NCI-H128 (cell line): ENCODE results near the gene NES.
"Not testable (repeated sequence)": the region's sequence is repeated elsewhere in the genome, so short reads cannot be mapped to it uniquely, and the experiment has no call there.

Experiments used
- DNase-seq: peaks from one replicate; lab custom pipeline; 2025; ENCODE audit not compliant: unreplicated experiment; lab: John Stamatoyannopoulos, UW

NES gene

DNA sequence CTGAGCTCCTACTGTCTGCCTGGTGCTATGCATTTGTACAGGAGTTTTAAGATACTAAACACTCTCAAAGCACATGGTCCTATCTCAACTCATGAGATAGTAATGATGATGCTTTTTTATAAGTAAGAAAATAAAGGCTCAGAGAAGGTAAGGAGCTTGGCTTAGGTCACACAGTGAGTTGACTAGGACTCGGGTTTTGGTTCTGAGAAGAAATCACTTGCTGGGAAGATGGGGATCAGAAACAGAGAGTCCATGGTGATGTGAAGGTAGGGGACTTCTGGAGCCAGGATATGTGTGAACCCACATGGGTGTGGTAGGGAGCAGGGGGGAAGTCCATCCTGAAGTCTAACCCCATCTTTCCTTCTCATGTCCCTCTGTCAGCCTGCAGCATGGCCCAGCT, 31.5 kb downstream of the NES start:
- no peak for DNase-seq

DNA sequence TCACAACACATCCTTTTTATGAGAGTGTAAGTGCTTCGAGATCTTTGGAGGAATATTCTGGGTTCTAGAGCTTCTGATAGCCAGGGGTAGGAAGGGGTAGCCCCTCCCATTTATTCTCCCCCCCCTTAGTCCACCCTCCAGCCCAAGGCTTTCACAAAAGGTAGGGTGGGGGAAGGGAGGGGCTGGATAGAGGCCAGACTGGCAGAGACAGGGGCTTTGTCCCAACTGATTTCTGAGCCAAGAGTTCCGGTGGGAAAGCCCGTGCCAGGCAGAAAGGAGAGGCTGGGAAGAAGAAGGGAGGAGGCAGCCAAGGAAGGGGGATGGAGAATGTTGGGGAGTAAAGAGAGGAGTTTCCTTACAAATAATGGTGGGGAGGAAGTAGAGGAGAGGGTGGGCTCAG, 32.2 kb downstream of the NES start:
- DNase-seq = no peak

DNA sequence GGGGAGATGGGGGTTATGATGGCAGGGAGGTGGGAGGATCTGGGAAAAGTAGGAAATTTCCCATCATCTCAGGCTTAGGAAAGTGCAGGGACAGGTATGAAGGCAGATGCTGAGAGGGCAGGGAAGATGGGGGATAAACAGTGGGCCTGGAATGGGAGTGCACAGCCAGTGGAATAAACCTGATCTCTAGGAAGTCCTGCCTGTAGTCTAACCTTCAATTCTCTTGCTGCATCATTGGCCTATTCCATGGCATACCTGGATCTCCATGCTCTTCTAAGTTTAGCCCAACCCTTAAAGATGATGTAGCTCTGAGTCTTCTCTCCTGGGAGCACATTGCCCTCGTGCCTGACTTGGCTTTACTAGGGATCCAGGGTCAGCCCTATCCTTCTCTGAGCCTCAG, 32.6 kb downstream of the NES start:
- no peak for DNase-seq

DNA sequence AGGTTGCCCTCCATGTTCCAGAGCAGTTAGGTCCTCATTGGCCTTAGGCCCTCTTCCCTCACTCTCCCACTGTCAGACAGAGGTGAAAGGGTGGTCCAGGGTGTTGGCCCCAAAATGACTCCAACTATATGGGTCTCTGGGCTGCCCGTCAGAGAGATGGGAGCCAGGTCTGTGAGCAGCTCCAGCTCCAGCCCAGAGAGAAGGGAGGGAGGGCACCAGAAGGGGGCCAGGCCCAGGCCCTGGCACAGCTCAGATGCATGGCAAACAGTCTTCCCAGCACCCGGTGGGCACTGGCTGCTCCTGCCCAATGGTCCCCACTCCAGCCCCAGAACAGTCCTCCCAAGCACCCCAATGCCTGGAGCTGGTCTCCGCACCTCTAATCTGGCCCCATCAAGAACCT, 33.1 kb downstream of the NES start:
- DNase-seq = no peak

DNA sequence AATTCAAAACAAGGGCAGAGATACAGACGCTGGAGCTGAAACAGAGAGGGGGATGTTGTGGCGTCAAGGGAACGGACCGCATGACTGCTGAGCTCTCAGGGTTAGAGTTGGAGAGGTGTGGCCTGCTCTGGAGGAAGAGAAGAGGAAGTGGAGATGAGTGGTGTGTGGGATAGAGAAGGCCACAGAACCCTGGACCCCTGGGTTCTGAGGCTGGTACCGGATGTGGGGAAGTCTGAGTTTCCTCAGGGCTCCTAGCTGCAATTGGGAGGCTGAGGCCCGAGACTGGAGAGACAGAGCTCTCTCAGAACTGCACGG, 33.5 kb downstream of the NES start:
- no peak for DNase-seq

DNA sequence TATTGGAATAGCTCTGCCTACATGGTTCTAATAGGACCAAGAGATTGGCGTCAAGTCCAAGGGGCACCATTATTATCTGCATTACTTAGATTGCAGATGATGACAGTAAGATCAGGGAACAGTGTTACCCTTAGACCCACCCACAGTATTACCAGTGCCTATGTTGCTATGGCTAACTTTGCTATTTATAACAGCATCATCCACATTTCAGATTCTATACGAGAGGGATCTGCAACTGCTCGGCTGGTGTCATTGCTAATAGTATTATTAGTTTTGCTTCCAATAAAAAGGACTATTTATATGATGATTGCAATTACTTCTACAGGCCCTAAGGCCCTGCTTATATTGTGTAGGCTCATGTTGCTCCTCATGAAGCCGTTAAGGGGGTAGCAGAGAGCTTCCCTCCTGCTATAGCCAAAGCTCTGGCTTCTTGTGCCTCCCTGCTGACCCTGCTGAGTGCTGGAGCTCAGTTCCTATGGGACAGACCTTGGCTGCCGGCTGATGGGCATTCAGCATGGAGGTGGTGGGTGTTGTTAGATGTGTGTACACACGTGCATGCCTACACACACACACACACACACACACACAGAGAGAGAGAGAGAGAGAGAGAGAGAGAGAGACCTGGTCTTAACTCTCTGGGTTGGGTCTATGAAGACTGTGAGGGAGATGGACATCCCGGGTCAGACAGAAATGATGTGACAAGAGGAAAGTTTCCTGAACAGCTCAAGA, 34.0 kb downstream of the NES start:
- DNase-seq = no peak

DNA sequence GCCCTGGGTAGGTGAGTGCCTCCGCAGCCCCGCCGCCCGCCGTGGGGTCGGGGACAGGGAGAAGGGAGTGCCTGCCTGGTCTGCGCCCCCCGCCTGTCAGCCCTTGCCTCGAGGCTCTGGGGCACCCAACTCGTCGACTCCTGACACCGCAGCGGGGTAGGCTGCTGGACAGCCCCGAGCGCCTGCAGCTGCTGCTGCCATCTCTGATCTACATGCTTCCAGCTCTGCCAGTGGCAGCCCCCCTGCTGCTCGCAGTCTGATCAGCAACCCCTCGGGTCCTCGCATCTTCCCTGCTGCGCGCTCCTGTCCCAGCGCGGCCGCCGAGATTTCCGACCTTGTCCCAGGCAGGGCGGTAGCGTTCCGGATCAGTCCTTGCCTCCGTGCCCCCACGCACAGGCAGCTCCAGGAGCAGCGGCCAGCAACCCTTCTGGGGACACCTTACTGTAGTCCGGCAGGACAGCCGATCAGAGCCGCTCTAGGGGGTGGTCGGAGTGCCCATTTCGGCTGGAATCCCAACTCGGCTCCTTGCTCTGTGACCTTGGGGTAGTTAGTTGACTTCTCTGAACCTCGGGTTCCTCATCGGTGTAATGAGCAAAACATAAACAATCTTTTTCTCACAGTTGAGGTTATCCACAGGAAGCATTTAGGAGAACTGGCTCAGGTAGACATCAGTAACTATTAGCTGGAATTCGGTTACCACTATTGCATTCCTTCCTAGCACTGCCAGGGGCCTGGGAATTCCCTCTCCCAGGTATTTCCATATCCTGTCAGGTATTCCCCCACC, 34.8 kb downstream of the NES start:
- no peak for DNase-seq

DNA sequence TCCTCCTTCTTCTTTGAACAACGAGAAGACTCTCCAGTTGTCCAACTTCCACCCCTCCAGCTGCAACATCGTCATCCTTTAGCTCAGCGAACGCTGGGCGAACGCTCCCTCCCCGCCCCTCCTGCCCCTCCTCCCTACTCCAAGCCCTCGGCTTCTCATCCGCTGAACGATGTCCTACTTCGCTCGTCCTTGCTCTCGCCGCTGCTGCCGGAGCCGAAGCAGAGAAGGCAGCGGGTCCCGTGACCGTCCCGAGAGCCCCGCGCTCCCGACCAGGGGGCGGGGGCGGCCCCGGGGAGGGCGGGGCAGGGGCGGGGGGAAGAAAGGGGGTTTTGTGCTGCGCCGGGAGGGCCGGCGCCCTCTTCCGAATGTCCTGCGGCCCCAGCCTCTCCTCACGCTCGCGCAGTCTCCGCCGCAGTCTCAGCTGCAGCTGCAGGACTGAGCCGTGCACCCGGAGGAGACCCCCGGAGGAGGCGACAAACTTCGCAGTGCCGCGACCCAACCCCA, 35.4 kb downstream of the NES start, which contains the start of gene BCAN:
Gene BCAN, plus strand, starts transcription at position 357 of the 504 bp plus-strand sequence. CDS start 3,938 bp downstream, outside the sequence.
- DNase-seq = no peak

DNA sequence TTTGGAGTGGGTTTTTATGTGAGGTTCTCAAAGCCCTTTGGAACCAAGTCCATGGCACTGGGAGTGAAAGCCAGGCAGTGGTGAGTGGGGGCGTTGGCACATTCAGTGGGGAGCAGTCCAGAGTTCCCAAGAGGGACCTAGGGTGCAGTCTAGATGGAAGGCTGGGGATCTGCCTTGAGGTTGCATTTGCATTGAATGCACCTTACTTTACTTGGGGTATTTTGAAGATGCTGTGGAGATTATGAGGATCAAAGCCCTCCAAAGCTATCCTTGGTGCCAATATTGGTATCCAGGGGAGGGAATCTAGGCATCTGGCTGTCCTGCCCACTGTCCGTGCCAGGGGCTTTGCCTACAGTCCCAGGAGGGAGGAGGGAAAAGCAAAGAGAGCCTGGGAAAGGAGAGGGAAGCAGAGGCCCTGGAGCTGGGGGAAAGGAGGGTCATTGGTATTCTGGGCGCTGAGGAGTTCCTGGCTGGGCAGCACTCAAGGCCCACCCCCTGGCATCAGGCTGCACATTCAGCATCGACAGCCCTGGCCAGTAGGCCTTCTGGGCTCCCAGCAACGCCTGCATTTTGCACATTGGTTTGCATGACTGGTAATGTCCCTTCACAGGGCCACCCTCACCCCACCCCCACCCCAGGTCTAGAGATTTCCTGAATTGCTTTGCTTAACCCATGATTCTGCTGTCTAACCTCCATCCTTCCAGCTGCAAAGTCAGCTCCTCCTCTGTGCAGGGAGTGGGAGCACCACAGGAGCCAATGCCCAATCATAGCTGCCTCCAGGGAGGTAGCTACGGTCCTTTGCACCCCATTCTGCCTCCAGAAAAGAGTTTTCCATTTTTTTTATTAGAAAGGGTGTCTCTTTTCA, 36.1 kb downstream of the NES start:
- no peak for DNase-seq

DNA sequence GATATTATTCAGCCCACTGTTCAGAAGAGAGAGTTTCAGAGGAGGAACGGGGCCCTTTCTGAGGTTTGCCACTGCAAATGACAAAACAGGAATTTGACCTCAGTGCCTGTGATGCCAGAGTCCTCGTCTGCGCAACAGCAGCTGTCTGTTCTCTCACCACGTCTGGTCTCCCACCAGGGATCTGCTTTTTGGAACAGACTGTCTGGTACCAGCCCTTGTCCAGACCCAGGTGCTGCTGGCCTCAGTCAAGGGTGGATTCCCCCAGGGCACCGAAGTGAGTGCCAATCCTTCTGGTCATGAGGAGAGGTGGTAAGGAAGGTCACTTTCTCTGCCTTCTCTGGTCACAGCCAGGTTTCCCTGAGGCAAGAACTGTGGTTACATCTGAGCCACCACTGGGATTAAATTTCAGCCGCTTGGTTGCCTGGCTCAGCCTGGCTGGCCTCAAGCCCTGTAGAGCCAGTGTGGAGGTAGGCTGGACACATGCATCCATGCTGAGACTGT, 37.6 kb downstream of the NES start:
- no peak for DNase-seq

DNA sequence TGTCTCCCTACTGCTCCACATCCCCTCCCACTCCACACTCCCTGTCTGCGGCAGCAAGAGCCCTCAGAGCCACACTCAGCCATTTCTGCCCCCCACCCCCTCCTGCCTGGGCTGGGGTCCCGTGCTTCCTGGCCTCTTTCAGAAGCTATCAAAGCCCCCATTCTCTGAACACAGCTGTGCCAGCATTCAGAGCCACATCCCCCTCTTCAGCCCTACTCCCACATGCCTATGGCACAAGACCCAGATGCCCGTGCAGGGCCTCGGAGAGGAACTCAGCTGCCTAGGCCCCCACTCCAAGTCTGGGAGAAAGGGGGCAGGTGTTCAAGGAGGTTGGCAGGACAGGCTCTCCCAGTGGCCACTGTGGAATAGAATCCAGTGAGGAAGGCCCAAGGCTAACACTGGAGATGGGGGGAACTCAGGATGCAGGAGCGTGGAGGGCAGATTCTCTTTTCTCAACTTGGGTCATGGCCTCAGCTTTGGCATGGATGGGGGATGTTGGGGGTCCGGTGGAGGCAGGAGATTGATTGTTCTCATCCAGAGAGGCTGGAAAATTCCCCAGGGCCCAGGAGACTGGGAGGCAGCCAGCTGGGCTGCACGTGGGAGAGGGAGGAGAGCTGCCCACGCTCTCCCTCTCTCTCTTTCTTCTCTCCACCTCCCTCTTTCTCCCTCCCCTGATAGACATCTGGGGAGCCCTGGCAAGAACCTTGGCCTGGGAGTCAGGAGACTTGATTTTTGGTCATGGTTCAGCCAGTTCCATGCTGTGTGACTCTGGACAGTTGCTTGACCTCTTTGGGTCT, 38.8 kb downstream of the NES start:
- DNase-seq = no peak

DNA sequence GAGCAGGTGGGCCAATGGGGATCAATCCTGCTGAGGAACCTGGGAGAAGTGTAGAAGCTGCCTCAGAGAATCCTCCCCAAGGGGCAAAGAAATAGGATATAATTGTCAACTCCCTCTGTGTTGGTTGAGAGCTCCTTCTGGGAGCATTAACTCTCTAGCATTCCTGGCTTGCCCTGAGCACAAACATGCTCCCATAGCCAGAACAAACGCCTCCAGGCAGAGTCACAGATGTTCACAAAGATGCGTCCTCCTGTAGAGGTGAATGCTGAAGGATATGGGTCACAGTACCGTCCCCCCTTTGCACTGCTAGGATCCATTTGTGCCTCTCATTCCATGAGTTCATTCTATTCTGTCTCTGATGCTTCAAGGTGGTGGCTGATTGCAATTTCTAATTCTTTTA, 44.9 kb downstream of the NES start:
- DNase-seq = no peak

DNA sequence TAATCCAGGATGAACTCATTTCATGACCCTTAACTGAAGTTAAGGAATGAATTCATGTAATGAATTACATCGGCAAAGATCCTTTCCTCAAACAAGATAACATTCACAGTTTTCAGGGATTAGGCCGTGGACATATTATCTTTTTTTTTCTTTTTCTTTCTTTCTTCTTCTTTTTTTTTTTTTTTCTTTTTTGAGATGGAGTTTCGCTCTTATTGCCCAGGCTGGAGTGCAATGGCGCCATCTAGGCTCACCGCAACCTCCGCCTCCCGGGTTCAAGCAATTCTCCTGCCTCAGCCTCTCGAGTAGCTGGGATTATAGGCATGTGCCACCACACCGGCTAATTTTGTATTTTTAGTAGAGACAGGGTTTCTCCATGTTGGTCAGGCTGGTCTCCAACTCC, 46.1 kb downstream of the NES start:
- not testable (repeated sequence) for DNase-seq

DNA sequence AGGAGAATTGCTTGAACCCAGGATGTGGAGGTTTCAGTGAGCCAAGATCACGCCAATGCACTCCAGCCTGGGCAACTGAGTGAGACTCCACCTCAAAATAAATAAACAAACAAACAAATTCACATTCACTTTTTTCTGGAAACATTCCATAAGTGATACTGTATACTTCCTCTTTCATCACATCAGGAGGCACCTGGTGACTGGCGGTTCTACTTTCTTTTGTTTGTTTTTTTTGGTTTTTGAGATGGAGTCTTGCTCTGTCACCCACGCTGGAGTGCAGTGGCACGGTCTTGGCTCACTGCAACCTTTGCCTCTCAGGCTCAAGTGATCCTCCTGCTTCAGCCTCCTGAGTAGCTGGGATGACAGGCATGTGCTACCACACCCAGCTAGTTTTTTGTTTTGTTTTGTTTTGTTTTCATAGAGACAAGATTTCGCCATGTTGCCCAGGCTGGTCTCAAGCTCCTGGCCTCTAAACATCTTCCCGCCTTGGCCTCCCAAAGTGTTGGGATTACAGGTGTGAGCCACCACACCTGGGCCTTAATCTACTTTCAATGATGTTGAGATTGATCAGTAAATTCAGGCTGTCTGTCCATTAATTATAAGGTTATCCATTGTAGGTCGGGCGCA, 47.3 kb downstream of the NES start:
- DNase-seq = no peak

DNA sequence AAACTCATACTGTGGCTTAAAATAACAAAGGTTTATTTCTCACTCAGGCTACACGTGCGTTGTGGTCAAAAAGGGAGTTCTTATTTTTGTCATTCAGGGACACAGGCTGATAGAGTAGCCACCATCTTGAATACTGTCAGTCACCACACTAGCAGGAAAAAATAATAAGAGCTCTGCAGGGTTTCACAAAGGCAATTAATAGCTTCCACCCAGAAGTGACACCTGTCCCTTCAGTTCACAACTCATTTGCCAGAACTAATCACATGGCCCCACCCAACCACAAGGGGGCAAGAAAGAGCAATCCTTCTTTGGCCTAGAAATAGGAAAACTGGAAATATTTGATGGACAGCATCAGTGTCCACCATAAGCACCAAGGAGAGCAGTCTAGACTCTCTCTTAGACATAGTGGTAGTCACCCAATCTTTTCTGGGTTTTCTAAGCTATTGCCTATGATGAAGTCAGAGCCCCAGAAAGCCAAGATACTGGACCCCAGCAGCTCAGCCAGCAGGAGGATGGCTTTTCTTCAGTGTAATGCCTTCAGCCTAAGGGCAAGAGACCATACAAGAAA, 49.8 kb downstream of the NES start:
- peak; percentile 23 for DNase-seq

DNA sequence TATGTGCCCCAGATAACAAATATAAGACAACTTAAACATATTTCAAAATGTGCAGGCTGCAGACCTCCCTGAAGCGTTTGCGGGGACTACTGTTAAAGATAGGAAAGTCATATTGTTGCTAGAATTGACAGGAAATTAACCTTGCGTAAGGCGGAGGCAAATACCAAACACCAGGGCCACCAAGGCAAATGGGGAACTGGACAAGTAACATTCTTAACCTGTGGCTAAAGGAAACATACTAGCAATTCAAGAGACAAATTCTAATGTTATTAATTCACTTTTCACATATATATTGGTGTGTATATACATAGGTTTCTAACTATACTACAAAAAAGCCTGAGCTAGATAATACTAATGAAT, 51.1 kb downstream of the NES start:
- no peak for DNase-seq

DNA sequence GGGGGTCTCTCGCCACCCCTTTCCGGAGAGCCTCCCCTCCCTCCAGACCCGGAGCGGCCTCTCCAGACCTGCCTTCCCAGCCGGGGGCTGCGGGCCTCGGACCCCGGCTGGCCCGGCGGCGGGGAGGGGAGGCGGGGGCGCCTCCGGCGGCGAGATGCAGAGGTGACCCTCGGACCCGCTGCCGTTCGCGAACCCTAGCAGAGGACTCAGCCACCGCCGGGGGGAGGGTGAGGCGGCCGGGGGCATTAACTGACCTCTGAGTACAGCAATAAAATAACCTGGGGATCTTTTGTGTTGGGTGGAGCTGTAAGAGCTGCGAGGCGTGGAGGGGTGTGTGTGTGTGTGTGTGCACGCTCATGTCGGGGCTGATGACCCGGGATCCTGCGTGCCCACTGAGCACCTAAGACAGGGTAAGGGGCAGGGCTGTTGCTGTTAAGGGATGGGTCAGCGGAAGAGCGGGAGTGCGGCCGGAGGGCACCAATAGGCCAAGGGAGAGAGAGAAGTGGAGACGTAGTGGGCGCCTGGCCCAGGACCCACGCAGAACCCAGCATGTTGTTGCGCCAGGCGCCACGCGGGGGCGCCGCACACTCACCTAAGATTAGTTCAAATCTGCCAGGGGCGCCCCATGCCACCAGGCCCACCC, 51.6 kb downstream of the NES start:
- peak; percentile 63 for DNase-seq

DNA sequence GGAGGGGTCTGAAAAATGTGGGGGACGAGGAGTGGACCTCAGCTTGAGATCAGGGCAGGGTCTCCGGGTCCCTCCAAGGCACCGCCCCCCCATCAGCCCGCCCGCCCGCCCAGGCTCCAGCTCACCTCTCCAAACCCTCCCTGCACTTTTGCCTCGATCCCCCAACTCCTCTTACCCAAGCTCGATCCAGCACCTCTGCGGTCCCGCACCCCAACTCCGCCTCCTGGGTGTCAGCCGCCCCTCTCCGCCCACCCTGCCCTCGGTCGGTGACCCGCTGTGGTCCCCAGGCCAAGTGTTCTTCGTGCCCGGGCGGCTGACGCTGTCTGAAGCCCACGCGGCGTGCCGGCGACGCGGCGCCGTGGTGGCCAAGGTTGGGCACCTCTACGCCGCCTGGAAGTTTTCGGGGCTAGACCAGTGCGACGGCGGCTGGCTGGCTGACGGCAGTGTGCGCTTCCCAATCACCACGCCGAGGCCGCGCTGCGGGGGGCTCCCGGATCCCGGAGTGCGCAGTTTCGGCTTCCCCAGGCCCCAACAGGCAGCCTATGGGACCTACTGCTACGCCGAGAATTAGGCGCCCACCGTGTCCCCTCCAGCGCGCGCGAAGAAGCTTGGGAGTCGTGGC, 52.3 kb downstream of the NES start:
- DNase-seq = no peak
